ENCODE measurements around the gene CDC6.

Gene CDC6

GRCh38 chr17:40317880-40318829 lies 30.5 kb downstream of the CDC6 start:
- H3K36me3 ChIP-seq (ENCODE audit: control insufficient read depth, insufficient read depth, low read length): no peaks in the 10 kb centered on the region
- peak; percentile 92 for DNase-seq (ENCODE audit: extremely low read depth, insufficient read length)
- TF ChIP-seq, protein P1, sequence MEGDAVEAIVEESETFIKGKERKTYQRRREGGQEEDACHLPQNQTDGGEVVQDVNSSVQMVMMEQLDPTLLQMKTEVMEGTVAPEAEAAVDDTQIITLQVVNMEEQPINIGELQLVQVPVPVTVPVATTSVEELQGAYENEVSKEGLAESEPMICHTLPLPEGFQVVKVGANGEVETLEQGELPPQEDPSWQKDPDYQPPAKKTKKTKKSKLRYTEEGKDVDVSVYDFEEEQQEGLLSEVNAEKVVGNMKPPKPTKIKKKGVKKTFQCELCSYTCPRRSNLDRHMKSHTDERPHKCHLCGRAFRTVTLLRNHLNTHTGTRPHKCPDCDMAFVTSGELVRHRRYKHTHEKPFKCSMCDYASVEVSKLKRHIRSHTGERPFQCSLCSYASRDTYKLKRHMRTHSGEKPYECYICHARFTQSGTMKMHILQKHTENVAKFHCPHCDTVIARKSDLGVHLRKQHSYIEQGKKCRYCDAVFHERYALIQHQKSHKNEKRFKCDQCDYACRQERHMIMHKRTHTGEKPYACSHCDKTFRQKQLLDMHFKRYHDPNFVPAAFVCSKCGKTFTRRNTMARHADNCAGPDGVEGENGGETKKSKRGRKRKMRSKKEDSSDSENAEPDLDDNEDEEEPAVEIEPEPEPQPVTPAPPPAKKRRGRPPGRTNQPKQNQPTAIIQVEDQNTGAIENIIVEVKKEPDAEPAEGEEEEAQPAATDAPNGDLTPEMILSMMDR (IDR thresholded peaks at IDR 0.05; ENCODE audit: insufficient read depth, low read length, poor library complexity, severe bottlenecking): no peak
- H3K27me3 ChIP-seq (replicated peaks; ENCODE audit: control insufficient read depth, insufficient read depth, low read length): no peaks in the 10 kb centered on the region
- H3K4me3 ChIP-seq (replicated peaks; ENCODE audit: low read depth, low read length): peak overlapping the region; percentile 86

- DNase-seq (ENCODE audit: extremely low read depth, insufficient read length): no peak
- no peaks in the 10 kb centered on the region for H3K27me3 ChIP-seq (replicated peaks; ENCODE audit: control insufficient read depth, insufficient read depth, low read length)
- H3K4me3 ChIP-seq (replicated peaks; ENCODE audit: low read depth, low read length): peak overlapping the region; percentile 86
- H3K36me3 ChIP-seq (ENCODE audit: control insufficient read depth, insufficient read depth, low read length): no peaks in the 10 kb centered on the region
- TF ChIP-seq, protein P1 (IDR thresholded peaks at IDR 0.05; ENCODE audit: insufficient read depth, low read length, poor library complexity, severe bottlenecking): no peak
Observed at GRCh38 chr17:40318830-40319391, 31.2 kb downstream of the CDC6 start.

GRCh38 chr17:40319651-40320540 lies 32.2 kb downstream of the CDC6 start:
- DNase-seq (ENCODE audit: extremely low read depth, insufficient read length): no peak
- TF ChIP-seq, protein P1 (IDR thresholded peaks at IDR 0.05; ENCODE audit: insufficient read depth, low read length, poor library complexity, severe bottlenecking): no peak
- H3K4me3 ChIP-seq (replicated peaks; ENCODE audit: low read depth, low read length): peak overlapping the region; percentile 86

DNA sequence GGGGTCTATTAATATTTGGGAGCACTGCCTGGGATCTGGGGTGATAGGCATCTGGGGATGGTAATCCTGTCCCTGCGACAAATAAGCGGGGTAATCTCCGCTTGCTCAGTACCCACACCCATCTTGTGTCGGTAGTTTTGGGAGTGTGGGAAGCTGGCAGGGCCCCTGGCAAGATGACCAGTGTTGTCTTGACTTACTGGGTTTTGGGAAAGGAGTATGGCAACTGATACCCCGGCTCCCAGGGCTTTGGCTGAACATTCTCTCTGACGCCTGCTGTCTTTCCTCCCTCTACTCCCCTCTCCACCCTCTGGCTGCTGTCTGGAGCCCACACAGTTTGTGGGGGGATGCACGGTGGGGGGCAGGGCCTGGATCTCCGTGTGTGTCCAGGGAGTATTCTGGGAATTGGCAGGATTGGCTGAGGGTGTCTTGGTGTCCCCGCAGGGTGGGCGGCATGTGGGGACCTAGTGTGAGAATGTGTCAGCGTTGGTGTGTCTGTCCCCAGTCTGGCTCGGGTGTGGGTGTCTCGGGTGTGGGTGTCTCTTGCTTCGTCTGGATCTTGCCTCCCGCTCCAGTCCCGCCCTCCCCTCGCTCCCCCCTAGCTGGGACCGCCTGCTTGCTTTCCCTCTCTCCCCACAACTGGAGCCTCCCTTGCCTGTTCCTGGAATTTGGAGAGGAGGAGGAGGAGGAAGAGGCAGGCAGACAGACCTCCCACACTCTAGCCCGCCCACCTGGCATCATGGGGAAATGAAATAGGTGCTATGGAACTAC lies 33.3 kb downstream of the CDC6 start:
- DNase-seq (ENCODE audit: extremely low read depth, insufficient read length): no peak
- peak overlapping the region; percentile 86 for H3K4me3 ChIP-seq (replicated peaks; ENCODE audit: low read depth, low read length)
- TF ChIP-seq, protein P1 (IDR thresholded peaks at IDR 0.05; ENCODE audit: insufficient read depth, low read length, poor library complexity, severe bottlenecking): no peak
- no peaks in the 10 kb centered on the region for H3K27me3 ChIP-seq (replicated peaks; ENCODE audit: control insufficient read depth, insufficient read depth, low read length)
- H3K36me3 ChIP-seq (ENCODE audit: control insufficient read depth, insufficient read depth, low read length): no peaks in the 10 kb centered on the region

More at GRCh38 chr17:40319651-40320540, 32.2 kb downstream of the CDC6 start:
- no peaks in the 10 kb centered on the region for H3K36me3 ChIP-seq (ENCODE audit: control insufficient read depth, insufficient read depth, low read length)
- no peaks in the 10 kb centered on the region for H3K27me3 ChIP-seq (replicated peaks; ENCODE audit: control insufficient read depth, insufficient read depth, low read length)

DNA sequence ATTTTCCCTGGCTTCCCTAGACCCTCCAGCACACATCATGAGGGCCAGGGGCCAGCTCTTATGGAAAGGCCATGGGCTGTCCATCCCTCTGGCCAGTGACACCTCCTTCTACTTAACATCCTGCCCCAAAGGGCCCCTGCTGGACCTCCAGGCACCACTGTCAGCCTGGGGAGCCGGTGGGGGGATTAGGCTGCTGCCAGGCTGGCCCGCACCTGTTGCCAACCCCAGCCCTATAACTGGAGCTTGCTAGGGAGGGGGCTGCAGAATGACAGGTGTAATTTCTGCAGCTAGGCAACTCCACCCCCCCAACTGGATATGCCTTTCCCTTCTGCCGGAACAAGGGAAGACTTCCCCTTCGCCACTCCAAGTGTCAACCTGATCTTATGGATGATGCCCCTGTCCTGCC lies 33.8 kb downstream of the CDC6 start:
- TF ChIP-seq, protein P1 (IDR thresholded peaks at IDR 0.05; ENCODE audit: insufficient read depth, low read length, poor library complexity, severe bottlenecking): no peak
- Histone ChIP-seq H3K36me3 (ENCODE audit: control insufficient read depth, insufficient read depth, low read length) (no peaks in the 10 kb centered on the region), H3K27me3 (replicated peaks; ENCODE audit: control insufficient read depth, insufficient read depth, low read length) (no peaks in the 10 kb centered on the region), H3K4me3 (replicated peaks; ENCODE audit: low read depth, low read length) (peak overlapping the region; percentile 86)
- no peak for DNase-seq (ENCODE audit: extremely low read depth, insufficient read length)
